Activated CD4-positive, alpha-beta T cell treated with anti-CD3 and anti-CD28 coated beads, Interleukin-2, Interleukin-6, amounts not matched to agents 100 ng/mL and 50 ng/mL, durations not matched to agents 16 hours and 8 hours (primary cell): ENCODE measurements around the gene SERPINE2.

Source experiments
- DNase-seq: peaks from one replicate; pipeline ENCODE4 v3.0.0-alpha.2; 2020

The SERPINE2 gene, protein sequence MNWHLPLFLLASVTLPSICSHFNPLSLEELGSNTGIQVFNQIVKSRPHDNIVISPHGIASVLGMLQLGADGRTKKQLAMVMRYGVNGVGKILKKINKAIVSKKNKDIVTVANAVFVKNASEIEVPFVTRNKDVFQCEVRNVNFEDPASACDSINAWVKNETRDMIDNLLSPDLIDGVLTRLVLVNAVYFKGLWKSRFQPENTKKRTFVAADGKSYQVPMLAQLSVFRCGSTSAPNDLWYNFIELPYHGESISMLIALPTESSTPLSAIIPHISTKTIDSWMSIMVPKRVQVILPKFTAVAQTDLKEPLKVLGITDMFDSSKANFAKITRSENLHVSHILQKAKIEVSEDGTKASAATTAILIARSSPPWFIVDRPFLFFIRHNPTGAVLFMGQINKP

DNA sequence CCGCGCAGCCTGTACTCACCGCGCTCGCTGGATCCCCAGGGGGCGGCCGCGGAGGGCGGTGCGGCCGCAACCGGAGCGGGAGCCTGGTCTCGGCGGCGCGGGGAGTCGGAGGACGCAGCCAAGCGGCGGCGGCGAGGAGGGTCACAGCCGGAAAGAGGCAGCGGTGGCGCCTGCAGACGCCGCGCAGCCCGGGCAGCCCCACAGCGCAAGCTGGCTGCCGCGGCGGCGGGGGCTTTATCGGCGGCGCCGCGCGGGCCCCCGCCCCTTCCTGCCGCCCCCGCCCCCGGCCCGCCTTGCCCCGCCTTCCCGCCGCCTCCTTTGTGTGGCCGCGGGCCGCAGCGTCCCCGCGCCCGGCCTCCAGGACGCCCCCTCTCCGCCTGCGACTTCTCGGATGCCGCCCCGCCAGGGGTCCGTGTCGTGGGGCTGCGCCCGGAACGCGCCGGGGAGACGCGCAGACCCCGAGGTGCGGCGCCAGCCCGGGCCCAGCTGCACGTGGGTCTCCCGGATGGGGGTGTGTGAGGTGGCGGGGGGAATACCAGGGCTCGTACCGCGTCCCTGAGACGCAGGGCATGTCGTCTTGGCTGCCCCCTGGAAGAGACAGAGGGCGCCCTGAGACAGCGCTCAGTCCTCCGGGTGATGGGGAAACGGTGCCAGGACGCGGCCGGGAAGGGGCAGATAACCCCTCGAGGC is at the start of gene SERPINE2:
TSS of gene SERPINE2 (minus strand) at position 207 of the 690 bp plus-strand sequence. CDS start 37,386 bp downstream, outside the sequence.
- peak; percentile 48 for DNase-seq

DNA sequence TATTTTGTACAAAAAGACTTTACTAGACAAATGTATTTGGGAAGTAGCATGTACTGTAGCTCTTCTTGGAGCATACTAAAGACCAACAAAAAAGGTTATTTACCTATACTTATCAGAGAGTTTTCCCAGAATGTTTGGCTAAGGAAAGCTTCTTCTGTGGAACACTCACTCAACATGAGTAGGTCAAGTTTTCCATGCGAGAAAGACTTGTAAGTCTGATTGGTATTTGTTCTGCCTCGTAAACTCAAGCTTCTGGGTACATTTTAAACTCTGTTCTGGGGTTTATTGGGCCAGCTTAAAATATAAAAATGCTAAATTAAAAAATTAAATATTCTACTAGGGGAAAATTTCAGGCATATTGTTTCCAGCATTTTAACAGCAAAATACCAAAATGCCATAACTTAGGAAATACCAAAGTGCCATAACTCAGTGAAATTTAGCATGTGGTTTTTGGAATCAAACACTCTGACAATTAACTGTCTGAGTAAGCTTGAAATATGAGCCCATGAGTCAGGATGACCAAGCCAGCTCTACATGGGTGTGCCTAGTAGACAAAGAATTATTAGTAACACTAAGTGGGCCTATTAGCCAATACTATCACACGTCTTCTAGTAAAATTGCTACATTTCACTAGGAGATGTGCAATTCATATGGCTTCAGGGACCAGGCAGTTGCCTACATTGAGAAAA is 47.3 kb upstream of the SERPINE2 start:
- DNase-seq, result no peak

GRCh38 chr2:224085811-224086210 is 46.7 kb upstream of the SERPINE2 start:
- DNase-seq, result no peak

DNA sequence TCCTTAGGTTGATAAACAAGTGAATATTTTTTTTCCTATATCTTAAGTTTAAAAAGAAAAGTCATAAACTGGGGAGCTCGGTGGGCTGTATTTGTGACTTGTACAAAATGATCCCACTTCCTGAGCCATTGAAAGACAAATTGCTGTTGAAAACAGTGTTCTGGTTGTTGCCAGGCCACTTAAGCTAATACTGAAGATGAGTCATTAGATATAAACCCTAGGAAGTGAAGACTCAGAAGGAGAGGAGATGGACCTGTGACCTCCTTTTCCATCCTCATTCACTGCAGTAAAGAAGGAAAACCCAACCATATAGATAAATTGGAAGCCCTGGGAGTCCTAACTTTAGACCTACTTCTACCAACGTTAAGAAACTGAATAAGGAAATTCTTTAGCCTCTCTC is 46.2 kb upstream of the SERPINE2 start:
- no peak for DNase-seq

- DNase-seq, result peak; percentile 12
These were observed 45.3 kb upstream of the SERPINE2 start for GRCh38 chr2:224084266-224084892.

DNA sequence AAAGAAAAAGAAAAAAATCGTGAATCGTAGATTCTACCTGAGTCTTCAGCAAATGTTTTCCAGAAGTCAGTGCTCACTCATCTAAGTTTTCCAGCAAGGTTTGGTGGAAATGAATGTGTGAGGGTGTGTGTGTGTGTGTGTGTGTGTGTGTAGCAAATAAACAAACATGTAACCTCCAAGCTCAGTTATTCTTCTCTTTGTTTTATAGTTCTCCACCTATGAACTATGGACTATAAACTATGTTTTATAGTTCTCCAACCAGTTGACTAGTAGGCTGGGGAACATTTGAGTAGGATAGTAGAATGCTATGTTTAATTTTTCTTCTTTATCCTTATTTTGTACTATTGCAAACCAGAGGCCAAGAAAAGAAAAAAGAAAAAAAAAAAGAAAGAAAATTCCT is 44.6 kb upstream of the SERPINE2 start:
- DNase-seq, result no peak

- no peak for DNase-seq
These were observed 39.6 kb upstream of the SERPINE2 start for GRCh38 chr2:224078656-224079055.

- no peak for DNase-seq
These were observed 38.9 kb upstream of the SERPINE2 start for GRCh38 chr2:224077773-224078507.

GRCh38 chr2:224075588-224075987 is 36.5 kb upstream of the SERPINE2 start:
- DNase-seq, result no peak

- no peak for DNase-seq
These were observed 34.6 kb upstream of the SERPINE2 start for GRCh38 chr2:224073676-224074075.

DNA sequence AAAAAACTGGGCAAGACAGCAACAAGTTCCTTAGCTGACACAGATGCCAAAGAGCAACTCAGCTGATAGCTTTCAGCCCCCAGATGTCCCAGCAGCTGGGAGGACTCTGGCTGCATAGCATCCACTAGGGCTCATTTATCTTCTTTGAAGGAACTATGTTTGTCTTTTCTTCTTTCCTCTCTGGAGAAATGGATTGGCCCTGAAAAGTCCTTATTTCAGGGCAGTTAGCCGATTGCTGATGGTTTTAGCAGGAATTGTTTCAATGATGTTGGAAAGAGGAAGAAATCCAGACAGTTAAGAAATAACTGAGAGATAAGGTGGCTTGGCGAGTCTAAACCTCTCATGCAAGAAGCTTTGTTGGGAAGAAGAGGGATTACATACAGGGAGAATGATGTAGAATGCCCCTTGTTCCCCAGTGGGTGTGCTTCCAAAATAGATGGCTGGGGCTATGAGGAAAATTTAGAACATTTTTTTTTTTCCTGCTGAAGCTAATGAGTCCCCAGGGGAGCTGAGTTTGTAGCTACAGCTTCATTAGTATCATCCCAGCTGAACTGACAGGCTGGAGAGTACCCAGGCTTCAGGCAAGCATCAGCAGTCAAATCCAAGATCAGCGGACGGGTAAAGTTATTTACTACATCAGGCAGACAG is 33.6 kb upstream of the SERPINE2 start:
- DNase-seq, result no peak

- DNase-seq, result no peak
These were observed 30.1 kb upstream of the SERPINE2 start for GRCh38 chr2:224069172-224069571.

GRCh38 chr2:224063298-224063648 is 24.2 kb upstream of the SERPINE2 start:
- no peak for DNase-seq

DNA sequence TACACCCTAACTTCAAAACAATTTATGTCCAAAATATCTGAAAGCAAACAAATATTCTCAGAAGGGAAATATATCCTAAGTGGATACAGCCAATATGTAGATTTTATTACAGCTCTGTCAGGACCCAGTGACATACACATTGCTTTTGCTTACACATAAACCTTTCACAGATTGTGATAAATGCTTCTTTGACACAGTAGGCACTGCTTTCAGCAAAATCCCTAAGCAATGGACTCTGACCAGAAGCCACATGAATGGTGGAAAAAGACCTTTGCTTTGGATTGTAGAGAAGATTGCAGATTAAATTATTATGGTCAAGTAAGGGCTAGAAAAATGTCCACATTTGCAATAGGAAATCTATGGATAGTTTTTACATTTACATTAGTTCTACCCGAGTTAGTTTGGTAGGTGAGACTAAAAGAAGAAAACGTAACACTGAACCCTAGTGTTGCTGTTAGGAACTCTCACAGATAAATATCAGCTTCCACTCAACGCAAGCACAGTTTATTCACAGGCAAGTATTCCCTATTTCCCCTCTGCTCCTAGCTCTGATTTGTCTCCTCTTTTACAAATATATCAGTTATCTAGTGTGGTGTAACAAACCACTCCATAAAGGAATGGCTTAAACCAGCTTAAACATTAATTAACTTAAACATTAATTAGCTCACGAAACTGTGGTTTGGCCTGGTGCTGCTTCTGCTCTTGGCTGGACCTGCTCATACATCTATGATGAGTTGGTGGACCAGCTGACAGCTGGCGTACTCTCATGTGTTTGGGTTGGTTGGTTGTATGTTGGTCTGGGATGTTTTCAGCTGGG is 23.6 kb upstream of the SERPINE2 start:
- no peak for DNase-seq

DNA sequence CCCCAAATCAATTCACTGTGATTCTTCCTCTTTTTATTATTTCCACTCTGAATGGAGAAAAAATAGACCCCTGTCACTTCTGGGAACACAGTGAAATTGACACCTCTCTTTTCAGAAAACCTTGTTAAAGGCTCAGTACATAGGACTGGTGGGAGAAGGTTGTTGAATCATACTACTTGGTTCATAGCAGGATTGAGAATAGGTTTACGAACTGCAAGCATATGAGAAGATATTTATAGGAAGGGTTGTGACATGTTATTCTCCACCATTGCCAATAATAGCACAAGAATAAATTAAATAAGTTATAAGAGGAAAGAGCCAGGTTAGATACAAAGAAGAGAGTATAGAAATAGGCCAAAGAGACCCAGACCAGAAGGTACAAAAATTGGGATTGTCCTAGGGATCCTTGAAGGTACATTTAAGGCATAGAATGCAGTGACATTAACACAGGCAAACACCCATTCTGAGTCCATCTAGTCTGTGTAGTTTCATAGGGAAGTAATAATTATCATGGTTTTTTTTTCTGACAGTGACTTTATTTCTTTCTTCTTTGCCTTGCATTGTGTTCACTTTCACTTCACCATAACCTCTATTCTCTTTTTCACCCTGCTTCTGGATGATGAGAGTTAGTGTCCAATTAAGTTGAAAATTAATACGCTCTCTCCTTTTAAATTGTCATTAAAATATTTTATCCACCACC is 21.8 kb upstream of the SERPINE2 start:
- DNase-seq, result no peak

- no peak for DNase-seq
These were observed 20.1 kb upstream of the SERPINE2 start for GRCh38 chr2:224059178-224059577.

DNA sequence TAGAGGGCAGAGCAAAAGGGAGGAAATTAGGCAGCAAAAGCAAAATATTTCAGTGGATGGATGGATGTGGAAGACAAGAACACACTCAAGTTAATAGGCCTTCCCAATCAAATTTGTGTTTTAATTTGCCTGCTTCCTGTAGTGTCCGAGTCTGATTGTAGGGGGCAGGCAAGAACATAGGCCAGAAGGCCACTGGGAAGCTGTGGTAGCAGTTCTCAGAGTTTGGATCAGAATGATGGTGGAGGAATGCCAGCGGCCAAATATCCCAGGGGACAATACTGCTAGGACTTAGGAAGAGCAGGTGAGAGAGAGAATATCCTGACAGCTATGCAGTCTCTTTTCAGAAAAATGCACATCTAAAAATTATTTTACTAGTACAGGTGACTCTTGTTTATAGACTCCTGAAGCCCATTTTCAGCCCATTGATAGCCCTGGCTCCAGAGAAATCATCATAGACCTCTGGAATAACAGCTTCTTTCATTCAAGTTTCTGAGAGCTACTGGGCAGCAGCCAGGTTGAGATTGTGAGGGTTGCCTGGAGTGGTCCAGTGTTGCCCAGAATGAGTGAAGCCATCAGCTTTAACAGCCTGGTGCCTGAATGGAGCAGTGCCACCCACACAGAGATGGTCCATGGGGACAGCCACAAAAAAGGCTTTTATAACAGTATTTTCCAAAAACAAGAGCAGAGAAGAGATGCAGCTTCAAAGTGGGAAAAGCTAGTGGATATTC is 19.1 kb upstream of the SERPINE2 start:
- DNase-seq, result no peak

DNA sequence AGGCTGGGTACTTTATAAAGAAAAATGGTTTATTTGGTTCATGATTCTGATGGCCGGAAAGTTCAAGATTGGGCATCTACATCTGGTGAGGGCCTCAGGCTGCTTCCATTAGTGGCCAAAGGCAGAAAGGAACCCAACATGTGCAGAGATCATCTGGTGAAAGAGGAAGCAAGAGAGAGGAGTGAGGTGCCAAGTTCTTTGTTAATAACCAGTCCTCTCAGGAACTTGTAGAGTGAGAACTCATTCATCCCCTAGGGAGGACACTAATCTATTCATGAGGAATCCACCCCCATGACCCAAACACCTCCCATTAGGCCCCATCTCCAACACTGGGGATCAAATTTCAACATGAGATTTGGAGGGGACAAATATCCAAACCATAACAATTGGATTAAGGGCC is 17.8 kb upstream of the SERPINE2 start:
- no peak for DNase-seq

DNA sequence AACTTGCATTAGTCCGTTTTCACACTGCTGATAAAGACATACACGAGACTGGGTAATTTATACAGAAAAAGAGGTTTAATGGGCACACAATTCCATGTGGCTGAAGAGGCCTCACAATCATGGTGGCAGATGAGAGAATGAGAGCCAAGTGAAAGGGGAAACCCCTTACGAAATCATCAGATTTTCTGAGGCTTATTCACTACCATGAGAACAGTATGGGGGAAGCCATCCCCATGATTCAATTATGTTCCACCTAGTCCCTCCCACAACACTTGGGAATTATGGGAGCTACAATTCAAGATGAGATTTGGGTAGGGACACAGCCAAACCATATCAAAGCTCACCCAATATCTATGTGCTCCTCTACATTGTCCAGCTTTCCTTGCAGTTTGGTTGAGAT is 16.0 kb upstream of the SERPINE2 start:
- DNase-seq, result no peak

DNA sequence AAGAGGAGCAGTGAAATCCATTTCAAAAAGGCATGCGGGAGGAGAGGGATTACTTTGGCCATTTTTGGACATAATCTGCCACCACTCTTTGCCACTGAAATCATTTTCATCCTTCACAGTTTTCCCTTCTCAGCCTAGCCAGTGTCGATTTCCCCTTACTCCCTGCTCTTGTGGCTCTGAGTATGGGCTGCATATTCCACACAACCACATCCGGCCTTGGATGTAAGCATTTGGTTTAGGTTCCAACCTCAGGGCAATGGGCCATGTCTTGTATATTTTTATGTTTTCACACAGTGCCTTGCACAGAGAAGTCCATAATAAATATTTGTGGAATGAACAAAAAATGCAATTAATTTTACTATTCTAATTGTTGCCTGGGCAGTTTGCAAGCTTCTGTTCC is 7.7 kb upstream of the SERPINE2 start:
- no peak for DNase-seq
